ENCODE results near the gene UPP2. TPM values are rescaled to one million over a fixed set of nuclear protein-coding genes. Genes with fewer than 3 reads are reported as not detected.

UPP2 gene
- total RNA-seq, 1 experiment from 2014 or later, result not detected

DNA sequence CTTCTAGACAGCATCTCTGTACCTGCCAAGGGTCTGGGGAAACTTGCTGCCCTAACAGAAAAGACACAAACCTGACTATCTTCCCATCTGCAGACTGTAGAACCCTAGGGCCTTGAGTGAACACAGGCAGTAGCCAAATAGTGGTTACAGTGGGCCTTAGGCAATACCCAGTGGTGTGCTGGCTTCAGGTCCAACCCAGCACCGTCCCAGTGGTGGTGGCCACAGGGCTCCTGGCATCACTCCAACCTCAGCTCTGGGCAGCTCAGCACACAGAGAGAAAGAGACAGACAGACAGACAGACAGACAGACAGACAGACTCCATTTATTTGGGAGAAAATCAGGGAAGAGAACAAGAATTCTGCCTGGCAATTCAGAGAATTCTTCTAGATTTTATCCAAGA, 29.3 kb upstream of the UPP2 start:
- no peak for TF ChIP-seq SIN3A (IDR thresholded peaks at IDR 0.05; ENCODE audit: borderline replicate concordance, insufficient read depth, low read depth, low read length)
- no peak for TF ChIP-seq POLR2AphosphoS5 (IDR thresholded peaks at IDR 0.05; ENCODE audit: low read depth, low read length)
- TF ChIP-seq, protein P1, sequence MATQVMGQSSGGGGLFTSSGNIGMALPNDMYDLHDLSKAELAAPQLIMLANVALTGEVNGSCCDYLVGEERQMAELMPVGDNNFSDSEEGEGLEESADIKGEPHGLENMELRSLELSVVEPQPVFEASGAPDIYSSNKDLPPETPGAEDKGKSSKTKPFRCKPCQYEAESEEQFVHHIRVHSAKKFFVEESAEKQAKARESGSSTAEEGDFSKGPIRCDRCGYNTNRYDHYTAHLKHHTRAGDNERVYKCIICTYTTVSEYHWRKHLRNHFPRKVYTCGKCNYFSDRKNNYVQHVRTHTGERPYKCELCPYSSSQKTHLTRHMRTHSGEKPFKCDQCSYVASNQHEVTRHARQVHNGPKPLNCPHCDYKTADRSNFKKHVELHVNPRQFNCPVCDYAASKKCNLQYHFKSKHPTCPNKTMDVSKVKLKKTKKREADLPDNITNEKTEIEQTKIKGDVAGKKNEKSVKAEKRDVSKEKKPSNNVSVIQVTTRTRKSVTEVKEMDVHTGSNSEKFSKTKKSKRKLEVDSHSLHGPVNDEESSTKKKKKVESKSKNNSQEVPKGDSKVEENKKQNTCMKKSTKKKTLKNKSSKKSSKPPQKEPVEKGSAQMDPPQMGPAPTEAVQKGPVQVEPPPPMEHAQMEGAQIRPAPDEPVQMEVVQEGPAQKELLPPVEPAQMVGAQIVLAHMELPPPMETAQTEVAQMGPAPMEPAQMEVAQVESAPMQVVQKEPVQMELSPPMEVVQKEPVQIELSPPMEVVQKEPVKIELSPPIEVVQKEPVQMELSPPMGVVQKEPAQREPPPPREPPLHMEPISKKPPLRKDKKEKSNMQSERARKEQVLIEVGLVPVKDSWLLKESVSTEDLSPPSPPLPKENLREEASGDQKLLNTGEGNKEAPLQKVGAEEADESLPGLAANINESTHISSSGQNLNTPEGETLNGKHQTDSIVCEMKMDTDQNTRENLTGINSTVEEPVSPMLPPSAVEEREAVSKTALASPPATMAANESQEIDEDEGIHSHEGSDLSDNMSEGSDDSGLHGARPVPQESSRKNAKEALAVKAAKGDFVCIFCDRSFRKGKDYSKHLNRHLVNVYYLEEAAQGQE (IDR thresholded peaks at IDR 0.05; ENCODE audit: insufficient read depth in 1 of 2, low read depth in 2 of 2, low read length in 1 of 2), result no peak
- no peak for TF ChIP-seq CTCF (IDR thresholded peaks at IDR 0.05)
- no peak for TF ChIP-seq TCF7L2 (IDR thresholded peaks at IDR 0.05; ENCODE audit: low read depth, low read length)
- BruUV-seq (replicated peaks), result no TSS peak
- Histone ChIP-seq H3K27me3 (ENCODE audit: control insufficient read depth, insufficient read depth, low read length) (no peaks in the 10 kb centered on the region), H3K9me3 (ENCODE audit: control insufficient read depth, insufficient read depth, low read depth, low read length) (no peaks in the 10 kb centered on the region), H3K4me3 (ENCODE audit: low read depth in 2 of 2, low read length in 2 of 2) (no peak overlapping the region), H3K27ac (ENCODE audit: low read length) (no peak overlapping the region), H3K4me1 (ENCODE audit: control insufficient read depth, insufficient read depth, low read length) (no peaks in the 10 kb centered on the region), H3K36me3 (ENCODE audit: control insufficient read depth, insufficient read depth, low read length) (no peaks in the 10 kb centered on the region)
- ChIA-PET POLR2A (no interaction called here), CTCF (no interaction called here)
- in situ Hi-C loops (cut with HindIII; ENCODE audit: low pct_unique_long_range_greater_than_20kb, low sequenced_read_pairs), result no loop called here
- ATAC-seq (no peak), DNase-seq (ENCODE audit: low read depth, low spot score) (no peak)
- intact Hi-C loops (cut with micrococcal nuclease; ENCODE audit: unreplicated experiment), result no loop called here

GRCh38 chr2:158079672-158080071, 22.0 kb upstream of the UPP2 start:
- no peak overlapping the region for H3K27ac ChIP-seq (ENCODE audit: low read length)
- ChIA-PET CTCF (no interaction called here), POLR2A (no interaction called here)
- no TSS peak for BruUV-seq (replicated peaks)
- no peak for TF ChIP-seq POLR2AphosphoS5 (IDR thresholded peaks at IDR 0.05; ENCODE audit: low read depth, low read length)
- no peak for TF ChIP-seq TCF7L2 (IDR thresholded peaks at IDR 0.05; ENCODE audit: low read depth, low read length)
- TF ChIP-seq SIN3A (IDR thresholded peaks at IDR 0.05; ENCODE audit: borderline replicate concordance, insufficient read depth, low read depth, low read length), result no peak
- TF ChIP-seq, protein P1 (IDR thresholded peaks at IDR 0.05; ENCODE audit: insufficient read depth in 1 of 2, low read depth in 2 of 2, low read length in 1 of 2), result no peak
- no peak for TF ChIP-seq CTCF (IDR thresholded peaks at IDR 0.05)
- in situ Hi-C loops (cut with HindIII; ENCODE audit: low pct_unique_long_range_greater_than_20kb, low sequenced_read_pairs) (no loop called here), intact Hi-C loops (cut with micrococcal nuclease; ENCODE audit: unreplicated experiment) (no loop called here)
- ATAC-seq (no peak), DNase-seq (ENCODE audit: low read depth, low spot score) (no peak)
- H3K9me3 ChIP-seq (ENCODE audit: control insufficient read depth, insufficient read depth, low read depth, low read length), result no peaks in the 10 kb centered on the region
- no peaks in the 10 kb centered on the region for H3K4me1 ChIP-seq (ENCODE audit: control insufficient read depth, insufficient read depth, low read length)
- H3K27me3 ChIP-seq (ENCODE audit: control insufficient read depth, insufficient read depth, low read length), result no peaks in the 10 kb centered on the region
- H3K4me3 ChIP-seq (ENCODE audit: low read depth in 2 of 2, low read length in 2 of 2), result no peak overlapping the region
- H3K36me3 ChIP-seq (ENCODE audit: control insufficient read depth, insufficient read depth, low read length), result no peaks in the 10 kb centered on the region
